Activated CD8-positive, alpha-beta T cell treated with anti-CD3 and anti-CD28 coated beads, Interleukin-2, amount 10 ng/mL, durations not matched to agents 7 days and 5 days (primary cell): ENCODE measurements around the gene TENT4A. TPM values are rescaled to one million over a fixed set of nuclear protein-coding genes. Genes with fewer than 3 reads are reported as not detected.

Experiments used
- ATAC-seq: fragments of 150-1000 bp; cut with Tn5 transposase; one replicate; pipeline ENCODE4 v1.10.0; 2021; ENCODE audit warnings: moderate library complexity
- CTCF ChIA-PET: fragments of 350-600 bp; sonication (Branson Sonifier 250); formaldehyde crosslinking; loops from one replicate; lab custom pipeline; 2021; ENCODE audit warnings: antibody characterized with exemption; lab: Charles Lee
- POLR2A ChIA-PET: fragments of 350-600 bp; sonication (Branson Sonifier 250); formaldehyde crosslinking; loops from one replicate; lab custom pipeline; 2021; ENCODE audit warnings: antibody characterized with exemption; lab: Charles Lee
- DNase-seq: peaks from one replicate; pipeline ENCODE4 v3.0.0-alpha.2; 2020
- H3K27ac Mint-ChIP-seq: one replicate; pipeline ENCODE4 v1.8.0; 2021; ENCODE audit warnings: mild to moderate bottlenecking, mixed read lengths
- H3K27me3 Mint-ChIP-seq: one replicate; pipeline ENCODE4 v1.8.0; 2021; ENCODE audit warnings: low read depth, mixed read lengths
- H3K36me3 Mint-ChIP-seq: one replicate; pipeline ENCODE4 v1.8.0; 2021; ENCODE audit warnings: low read depth, mixed read lengths
- H3K4me1 Mint-ChIP-seq: one replicate; pipeline ENCODE4 v1.8.0; 2021; ENCODE audit warnings: low read depth, mixed read lengths
- H3K4me3 Mint-ChIP-seq: one replicate; pipeline ENCODE4 v1.8.0; 2021; ENCODE audit warnings: mild to moderate bottlenecking, mixed read lengths
- H3K9me3 Mint-ChIP-seq: one replicate; pipeline ENCODE4 v1.8.0; 2022; ENCODE audit warnings: mixed read lengths; ENCODE audit not compliant: insufficient read depth
- total RNA-seq, 2 experiments: library from RNA; stranded (reverse); gene quantifications; one replicate each; pipeline ENCODE4 v1.2.3, GENCODE V29; 2021

The TENT4A gene
- total RNA-seq, 2 experiments from 2014 or later = 43.1 to 45.5 TPM

DNA sequence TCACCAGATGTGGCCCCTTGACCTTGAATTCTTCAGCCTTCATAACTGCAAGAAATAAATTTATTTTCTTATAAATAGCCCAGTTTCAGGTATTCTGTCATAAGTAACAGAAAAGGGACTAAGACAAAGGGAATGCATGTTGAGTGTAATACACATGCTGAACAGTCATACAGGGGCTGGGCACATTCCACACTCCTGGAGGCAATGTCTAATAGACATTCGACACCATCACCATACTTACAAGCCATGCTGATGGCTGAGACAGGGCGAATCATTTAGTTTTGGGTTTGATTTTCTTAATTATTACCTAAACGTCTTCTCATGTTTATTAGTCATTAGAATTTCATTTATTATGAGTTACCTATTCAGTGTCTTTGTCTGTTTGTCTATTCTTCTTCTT, 68.5 kb downstream of the TENT4A start:
- ATAC-seq (no peak), DNase-seq (no peak)
- peaks cover 2% of the 10 kb centered on the region for H3K27me3 Mint-ChIP-seq
- no peak overlapping the region for H3K27ac Mint-ChIP-seq
- H3K36me3 Mint-ChIP-seq = no peaks in the 10 kb centered on the region
- ChIA-PET POLR2A (no interaction called here), CTCF (interaction anchor here (1.0 to 2.3 kb wide), 5 partner anchors 8 to 55 kb away, joined by 3 to 9 read pairs (median 6); no protein-coding TSS in a partner anchor)
- H3K9me3 Mint-ChIP-seq = no peaks in the 10 kb centered on the region
- H3K4me3 Mint-ChIP-seq = no peak overlapping the region
- peaks cover 27% of the 10 kb centered on the region for H3K4me1 Mint-ChIP-seq

DNA sequence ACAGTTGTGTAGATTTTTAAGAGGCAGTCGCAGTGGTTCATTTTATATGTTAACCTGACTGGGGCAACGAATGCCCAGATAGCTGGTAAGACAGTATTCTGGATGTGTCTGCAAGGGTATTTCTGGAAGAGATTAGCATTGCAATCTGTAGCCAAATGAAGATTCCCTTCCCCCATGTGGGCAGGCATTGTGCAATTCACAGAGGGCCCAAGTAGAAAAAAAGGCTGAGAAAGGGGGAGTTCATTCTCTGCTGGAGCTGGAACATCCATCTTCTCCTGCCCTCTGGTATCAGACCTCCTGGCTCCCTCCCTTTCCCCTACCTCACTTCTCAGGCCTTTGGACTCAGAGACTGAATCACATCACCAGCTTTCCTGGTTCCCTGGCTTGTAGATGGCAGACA, 70.6 kb downstream of the TENT4A start:
- ATAC-seq = no peak
- H3K36me3 Mint-ChIP-seq = no peaks in the 10 kb centered on the region
- H3K27ac Mint-ChIP-seq = no peak overlapping the region
- ChIA-PET CTCF (interaction anchor here (0.8 to 2.1 kb wide), 4 partner anchors 8 to 39 kb away, joined by 3 to 7 read pairs (median 4); no protein-coding TSS in a partner anchor), POLR2A (no interaction called here)
- no peaks in the 10 kb centered on the region for H3K27me3 Mint-ChIP-seq
- H3K4me1 Mint-ChIP-seq = peaks cover 30% of the 10 kb centered on the region
- H3K9me3 Mint-ChIP-seq = no peaks in the 10 kb centered on the region
- no peak overlapping the region for H3K4me3 Mint-ChIP-seq
- no peak for DNase-seq

DNA sequence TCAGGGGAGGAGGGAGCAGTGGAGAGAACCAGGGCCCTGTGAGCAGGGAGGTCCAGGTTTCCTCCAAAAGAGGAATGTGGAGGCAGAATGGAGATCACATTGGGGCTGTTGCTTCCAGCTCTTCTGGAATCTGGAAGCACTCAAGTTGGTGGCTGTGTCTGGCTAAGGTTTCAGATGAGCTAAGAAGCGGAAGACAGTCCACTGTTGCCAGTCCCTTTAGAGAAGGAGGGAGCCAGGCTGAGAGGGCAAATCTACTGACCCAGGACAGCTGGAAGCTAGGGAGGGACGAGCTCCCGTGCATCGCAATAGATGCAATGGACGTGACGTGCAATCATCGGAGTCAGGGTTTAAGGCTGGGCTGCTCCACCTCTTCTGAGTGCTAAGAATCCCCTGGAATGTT, 71.2 kb downstream of the TENT4A start:
- ATAC-seq (no peak), DNase-seq (no peak)
- no peaks in the 10 kb centered on the region for H3K36me3 Mint-ChIP-seq
- ChIA-PET POLR2A (no interaction called here), CTCF (interaction anchor here (1.0 to 2.1 kb wide), 4 partner anchors 9 to 38 kb away, joined by 3 to 7 read pairs (median 4); no protein-coding TSS in a partner anchor)
- H3K9me3 Mint-ChIP-seq = no peaks in the 10 kb centered on the region
- peaks cover 35% of the 10 kb centered on the region for H3K4me1 Mint-ChIP-seq
- no peak overlapping the region for H3K27ac Mint-ChIP-seq
- H3K4me3 Mint-ChIP-seq = no peak overlapping the region
- H3K27me3 Mint-ChIP-seq = no peaks in the 10 kb centered on the region

DNA sequence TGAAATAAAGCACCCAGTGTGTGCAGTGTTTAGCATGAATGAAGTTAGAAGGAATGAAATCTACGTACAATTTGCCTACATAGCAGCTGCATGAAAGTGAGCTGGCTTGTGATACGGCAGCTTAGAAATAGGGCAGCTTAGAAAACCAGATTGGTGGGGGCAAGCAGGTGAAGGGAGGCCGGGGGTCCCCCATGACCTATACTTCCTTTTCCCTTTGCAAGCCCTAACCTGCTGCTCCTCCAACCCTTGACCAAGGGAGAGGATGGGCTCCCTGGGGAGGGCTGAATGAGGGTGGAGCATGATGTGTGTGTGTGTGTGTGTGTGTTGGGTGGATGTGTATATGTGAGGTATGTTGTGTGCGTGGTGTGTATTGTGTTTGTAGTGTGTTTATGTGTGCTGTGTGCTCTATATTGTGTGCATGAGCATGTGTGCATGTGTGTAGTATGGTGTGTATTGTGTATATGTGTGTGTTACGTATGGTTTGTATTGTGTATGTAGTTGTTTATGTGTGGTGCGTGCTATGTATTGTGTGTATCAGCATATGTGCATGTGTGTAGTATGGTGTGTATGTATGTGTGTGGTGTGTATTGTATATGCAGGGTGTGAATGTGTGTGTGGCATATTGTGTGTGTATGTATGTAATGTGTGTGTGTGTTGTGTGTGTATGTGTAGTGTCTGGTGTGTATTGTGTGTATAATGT, 72.1 kb downstream of the TENT4A start:
- no peak for DNase-seq
- no peaks in the 10 kb centered on the region for H3K36me3 Mint-ChIP-seq
- peaks cover 35% of the 10 kb centered on the region for H3K4me1 Mint-ChIP-seq
- no peak for ATAC-seq
- ChIA-PET POLR2A (no interaction called here), CTCF (interaction anchor here (1.0 to 2.1 kb wide), 4 partner anchors 10 to 37 kb away, joined by 3 to 7 read pairs (median 4); no protein-coding TSS in a partner anchor)
- H3K4me3 Mint-ChIP-seq = no peak overlapping the region
- H3K27ac Mint-ChIP-seq = peak overlapping the region; percentile 13
- H3K27me3 Mint-ChIP-seq = peaks cover 4% of the 10 kb centered on the region
- no peaks in the 10 kb centered on the region for H3K9me3 Mint-ChIP-seq

DNA sequence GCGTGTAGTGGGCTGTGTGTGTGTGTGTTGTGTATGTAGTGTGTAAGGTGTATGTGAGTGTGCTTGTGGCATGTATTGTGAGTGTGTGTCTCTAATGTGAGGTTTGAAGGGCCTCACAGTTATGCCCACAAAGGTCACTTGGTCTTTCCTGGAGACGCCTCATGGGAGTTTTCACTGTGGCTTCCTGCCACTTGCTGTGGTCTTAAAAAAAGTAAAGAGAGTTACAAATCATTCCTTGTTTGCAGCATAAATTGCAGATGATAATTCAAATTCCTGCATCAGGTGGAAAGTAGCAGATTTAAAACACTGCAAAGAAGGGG, 72.6 kb downstream of the TENT4A start:
- Mint-ChIP-seq H3K4me3 (no peak overlapping the region), H3K27me3 (peaks cover 6% of the 10 kb centered on the region), H3K9me3 (no peaks in the 10 kb centered on the region), H3K27ac (peak overlapping the region; percentile 13), H3K36me3 (no peaks in the 10 kb centered on the region), H3K4me1 (peaks cover 35% of the 10 kb centered on the region)
- DNase-seq (no peak), ATAC-seq (no peak)
- POLR2A ChIA-PET = no interaction called here
- CTCF ChIA-PET = no interaction called here

DNA sequence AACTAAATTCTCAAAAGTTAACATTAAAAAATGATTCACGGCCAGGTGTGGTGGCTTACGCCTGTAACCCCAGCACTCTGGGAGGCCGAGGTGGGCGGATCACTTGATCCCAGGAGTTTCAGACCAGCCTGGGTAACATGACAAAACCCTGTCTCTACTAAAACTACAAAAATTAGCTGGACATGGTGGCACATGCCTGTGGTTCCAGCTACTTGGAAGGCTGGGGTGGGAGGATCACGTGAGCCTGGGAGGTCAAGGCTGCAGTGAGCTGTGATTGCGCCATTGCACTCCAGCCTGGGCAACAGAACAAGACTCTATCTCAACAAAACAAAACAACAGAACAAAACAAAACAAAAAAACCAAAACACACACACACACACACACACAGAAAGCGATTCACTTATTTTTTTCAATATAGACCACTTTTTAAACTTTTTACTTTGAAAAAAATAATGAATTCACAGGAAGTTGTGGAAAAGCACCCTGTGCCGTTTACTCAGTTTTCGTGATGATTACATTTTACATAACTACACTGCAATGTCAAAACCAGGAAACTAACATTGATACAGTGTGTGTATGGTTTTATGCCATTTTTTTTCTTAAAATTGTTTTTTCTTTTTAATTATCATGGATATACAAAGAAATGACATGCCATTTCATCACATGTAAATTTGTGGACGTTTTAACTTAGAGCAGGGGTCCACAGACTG, 73.7 kb downstream of the TENT4A start:
- ATAC-seq = no peak
- no peaks in the 10 kb centered on the region for H3K36me3 Mint-ChIP-seq
- H3K4me1 Mint-ChIP-seq = peaks cover 35% of the 10 kb centered on the region
- no peak overlapping the region for H3K27ac Mint-ChIP-seq
- ChIA-PET POLR2A (no interaction called here), CTCF (interaction anchor here (0.7 to 1.7 kb wide), 2 partner anchors 21 kb away, joined by 3 read pairs; no protein-coding TSS in a partner anchor)
- DNase-seq = no peak
- H3K27me3 Mint-ChIP-seq = peaks cover 8% of the 10 kb centered on the region
- no peaks in the 10 kb centered on the region for H3K9me3 Mint-ChIP-seq
- H3K4me3 Mint-ChIP-seq = no peak overlapping the region

DNA sequence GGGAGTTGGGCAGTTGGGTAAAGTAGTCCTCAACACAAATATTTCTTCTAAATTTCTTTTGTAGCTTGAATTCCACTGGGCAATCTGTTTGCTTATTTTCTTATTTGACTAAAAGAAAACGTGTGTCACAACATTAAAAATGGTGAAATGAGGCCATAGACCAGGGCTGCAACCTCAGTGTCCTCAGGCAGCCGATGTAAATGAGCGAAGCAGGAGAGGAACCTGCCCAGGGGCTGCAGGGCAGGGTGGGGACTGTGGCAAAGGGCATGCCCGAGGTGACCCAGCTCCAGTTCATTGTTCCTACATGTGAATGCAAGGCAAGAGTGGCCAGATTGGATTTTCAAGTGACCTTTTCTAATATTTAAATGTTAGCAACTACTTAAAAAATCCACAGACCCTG, 74.7 kb downstream of the TENT4A start:
- POLR2A ChIA-PET = no interaction called here
- H3K27me3 Mint-ChIP-seq = peaks cover 9% of the 10 kb centered on the region

DNA sequence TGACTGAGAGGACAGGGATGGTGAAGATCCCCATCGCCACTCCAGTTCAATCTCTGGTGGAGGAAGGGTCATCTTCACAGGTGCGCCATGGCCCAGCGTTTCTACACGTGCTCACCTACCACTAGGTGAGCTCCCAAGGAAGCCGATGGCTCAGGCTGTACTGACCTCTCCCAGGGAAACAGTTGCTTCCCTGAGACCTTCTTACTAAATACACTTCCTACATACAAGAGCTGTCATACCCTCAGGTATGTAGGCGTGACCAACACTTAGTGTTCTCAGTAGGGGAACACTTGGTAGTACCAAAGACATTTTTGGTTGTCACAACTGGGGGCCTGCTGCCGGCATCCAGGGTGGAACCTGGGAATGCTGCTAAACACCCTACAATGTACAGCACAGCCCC, 75.2 kb downstream of the TENT4A start:
- Mint-ChIP-seq H3K27me3 (peaks cover 9% of the 10 kb centered on the region), H3K4me3 (no peak overlapping the region), H3K36me3 (no peaks in the 10 kb centered on the region), H3K4me1 (peaks cover 42% of the 10 kb centered on the region), H3K9me3 (no peaks in the 10 kb centered on the region), H3K27ac (no peak overlapping the region)
- DNase-seq (no peak), ATAC-seq (no peak)
- ChIA-PET CTCF (interaction anchor here (0.9 to 1.7 kb wide), 3 partner anchors 13 to 32 kb away, joined by 3 to 4 read pairs (median 3); no protein-coding TSS in a partner anchor), POLR2A (no interaction called here)

More for the DNA sequence above, 74.7 kb downstream of the TENT4A start:
- DNase-seq (no peak), ATAC-seq (no peak)
- no peaks in the 10 kb centered on the region for H3K36me3 Mint-ChIP-seq
- CTCF ChIA-PET = interaction anchor here (0.9 to 1.7 kb wide), 2 partner anchors 22 to 33 kb away, joined by 3 read pairs; no protein-coding TSS in a partner anchor
- peaks cover 37% of the 10 kb centered on the region for H3K4me1 Mint-ChIP-seq
- no peaks in the 10 kb centered on the region for H3K9me3 Mint-ChIP-seq
- H3K4me3 Mint-ChIP-seq = no peak overlapping the region
- no peak overlapping the region for H3K27ac Mint-ChIP-seq

DNA sequence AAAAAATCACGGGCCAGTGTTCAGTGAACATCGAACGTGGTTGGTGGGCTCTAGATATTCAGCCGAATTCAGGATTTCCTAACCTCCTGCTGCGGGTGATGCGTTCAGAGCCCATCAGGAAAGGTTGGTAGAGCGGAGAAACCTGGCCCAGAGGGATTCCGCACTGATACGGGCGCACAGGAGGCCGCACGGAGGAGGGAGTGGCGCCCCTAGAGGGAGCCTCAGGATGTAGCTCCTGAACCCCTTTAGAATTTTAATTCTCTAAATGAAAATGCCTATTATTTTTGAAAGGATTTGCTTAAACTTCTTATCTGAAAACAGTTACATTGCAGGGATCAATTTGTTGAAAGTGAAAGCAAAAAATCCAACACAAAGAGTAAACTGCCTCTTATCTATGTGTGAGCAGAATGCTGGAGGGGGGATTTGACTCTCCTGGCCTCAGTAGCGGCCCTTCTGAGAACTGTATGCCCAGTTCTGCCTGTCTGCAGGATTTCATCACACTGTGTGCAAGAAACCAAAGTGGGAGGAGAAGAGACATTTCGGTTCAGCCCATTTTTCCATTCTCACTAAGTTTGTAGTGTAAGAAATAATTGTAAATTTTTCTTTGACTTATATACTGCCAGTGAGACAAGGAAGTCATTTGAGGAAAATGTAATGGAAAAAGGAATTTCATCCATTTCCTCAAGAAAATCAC, 75.9 kb downstream of the TENT4A start:
- H3K9me3 Mint-ChIP-seq = no peaks in the 10 kb centered on the region
- H3K4me1 Mint-ChIP-seq = peaks cover 45% of the 10 kb centered on the region
- peaks cover 9% of the 10 kb centered on the region for H3K27me3 Mint-ChIP-seq
- no peak overlapping the region for H3K27ac Mint-ChIP-seq
- ATAC-seq (no peak), DNase-seq (no peak)
- ChIA-PET CTCF (interaction anchor here (1.4 to 1.8 kb wide), 4 partner anchors 9 to 31 kb away, joined by 3 to 7 read pairs (median 4); no protein-coding TSS in a partner anchor), POLR2A (no interaction called here)
- H3K4me3 Mint-ChIP-seq = no peak overlapping the region
- H3K36me3 Mint-ChIP-seq = no peaks in the 10 kb centered on the region

DNA sequence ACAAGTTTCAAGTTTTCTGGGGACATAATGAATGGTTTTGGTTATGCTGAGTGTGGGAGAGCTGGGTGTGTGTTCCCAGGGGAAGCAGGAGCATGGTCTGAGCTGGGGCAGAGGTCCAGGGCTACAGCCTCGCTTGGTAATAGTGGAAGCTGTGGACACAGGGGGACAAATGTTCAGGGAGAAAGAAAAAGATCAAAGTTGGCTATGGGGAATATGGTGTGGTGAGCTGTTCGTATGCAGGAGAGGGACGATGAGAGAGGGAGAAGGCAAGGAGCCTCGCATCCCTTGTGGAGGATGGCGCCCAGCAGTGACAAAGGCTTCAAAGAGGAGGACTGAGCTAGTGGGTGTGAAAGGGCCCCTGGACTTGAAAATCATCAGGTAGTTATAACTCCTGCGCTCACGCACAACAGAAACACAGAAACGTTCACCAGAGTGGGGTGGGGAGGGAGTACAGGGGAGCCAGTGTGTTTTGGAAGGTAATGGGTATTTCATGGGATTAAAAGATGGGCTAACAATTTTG, 77.2 kb downstream of the TENT4A start:
- CTCF ChIA-PET = interaction anchor here (0.9 to 1.8 kb wide), 3 partner anchors 10 to 30 kb away, joined by 3 to 7 read pairs (median 3); no protein-coding TSS in a partner anchor
- Mint-ChIP-seq H3K4me3 (no peak overlapping the region), H3K27me3 (peaks cover 11% of the 10 kb centered on the region), H3K36me3 (no peaks in the 10 kb centered on the region), H3K27ac (no peak overlapping the region), H3K4me1 (peaks cover 32% of the 10 kb centered on the region), H3K9me3 (no peaks in the 10 kb centered on the region)
- DNase-seq (no peak), ATAC-seq (no peak)
- POLR2A ChIA-PET = no interaction called here

DNA sequence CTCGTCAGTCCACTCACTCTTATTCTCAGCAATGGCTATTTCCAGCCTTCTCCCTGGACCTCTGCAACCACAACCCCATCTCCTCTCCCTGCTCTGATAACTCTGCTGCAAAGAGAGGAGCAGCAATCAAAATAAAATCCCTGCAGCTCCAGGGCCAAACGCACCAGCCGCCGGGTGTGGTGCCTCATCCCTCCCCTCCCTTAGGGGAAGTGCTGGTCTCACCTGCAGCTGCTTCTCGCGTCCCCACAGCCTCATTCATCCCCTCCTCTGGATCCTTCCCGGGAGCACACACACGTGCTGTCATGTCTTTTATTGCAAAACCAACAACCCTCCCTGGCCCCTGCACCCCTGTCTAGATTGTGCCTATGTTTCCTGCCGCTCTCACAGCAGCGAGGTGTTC, 77.8 kb downstream of the TENT4A start:
- ChIA-PET POLR2A (no interaction called here), CTCF (interaction anchor here (1.8 kb wide), 1 partner anchor 10 kb away, joined by 7 read pairs; no protein-coding TSS in a partner anchor)
- peak; percentile 9 for DNase-seq
- Mint-ChIP-seq H3K4me1 (peaks cover 25% of the 10 kb centered on the region), H3K4me3 (no peak overlapping the region), H3K36me3 (no peaks in the 10 kb centered on the region), H3K9me3 (no peaks in the 10 kb centered on the region), H3K27ac (no peak overlapping the region), H3K27me3 (peaks cover 11% of the 10 kb centered on the region)
- no peak for ATAC-seq
